K562 (cell line): ENCODE data around the gene LRFN4. TPM values are rescaled to one million over a fixed set of nuclear protein-coding genes. Genes with fewer than 3 reads are reported as not detected.

ENCODE experiments used
- DDX20 ChIP-seq: fragments of 450-650 bp; IDR thresholded peaks from 2 replicates; pipeline ENCODE4 v1.6.1; 2016; ENCODE audit warnings: missing genetic modification characterization, low read depth, mild to moderate bottlenecking, missing compliant biosample characterization, moderate library complexity
- HLTF ChIP-seq: fragments of 450-650 bp; IDR thresholded peaks from 2 replicates; pipeline ENCODE4 v1.6.1; 2016
- HMG20B ChIP-seq: fragments of 250-450 bp; sonication (Bioruptor Pico); IDR thresholded peaks from 2 replicates; pipeline ENCODE4 v1.5.0; 2021; ENCODE audit warnings: mild to moderate bottlenecking
- IRF2 ChIP-seq: sonication (generic); formaldehyde crosslinking; IDR thresholded peaks from 2 replicates; pipeline ENCODE4 v1.8.1; 2022; ENCODE audit warnings: mild to moderate bottlenecking, missing genetic modification reagents
- KAT8 ChIP-seq: fragments of 450-650 bp; IDR thresholded peaks from 2 replicates; pipeline ENCODE4 v1.6.1; 2016; ENCODE audit warnings: low read depth, mild to moderate bottlenecking
- PHB2 ChIP-seq: fragments of 450-650 bp; IDR thresholded peaks from 2 replicates; pipeline ENCODE4 v1.6.1; 2017; ENCODE audit warnings: low read depth
- RNF2 ChIP-seq: sonication (generic); IDR thresholded peaks from 2 replicates; pipeline ENCODE4 v1.6.1; 2016
- SMAD2 ChIP-seq: fragments of 150-350 bp; IDR thresholded peaks from 2 replicates; pipeline ENCODE4 v1.6.1; 2014; ENCODE audit warnings: low read depth, mild to moderate bottlenecking, low read length
- ZNF644 ChIP-seq: fragments of 200-800 bp; sonication (Bioruptor generic); IDR thresholded peaks from 2 replicates; pipeline ENCODE4 v1.6.1; 2016; ENCODE audit warnings: low read depth, missing genetic modification characterization, missing compliant biosample characterization
- polyA plus RNA-seq, 8 experiments: library from polyadenylated mRNA; depleted of rRNA in 4 of 8; stranded (reverse) in 5 of 8; unstranded in 3 of 8; fragments of >200 nt; fragmentation: Nextera tagmentation in 2 of 8; fragmentation: Illumina TruSeq in 1 of 8; extraction: Ambion mirVana in 2 of 8; extraction: Trizol in 1 of 8; gene quantifications; 2 replicates each; pipeline versions ENCODE4 v1.2.1 to v1.2.3, GENCODE V29; 2011 to 2014; ENCODE audit warnings: inconsistent platforms in 1 of 8, missing spikeins in 1 of 8
- total RNA-seq, 7 experiments: library from RNA; depleted of rRNA in 6 of 7; stranded (reverse); fragments of >200 nt in 6 of 7; fragmentation: Illumina TruSeq in 2 of 7; extraction: Trizol in 2 of 7; gene quantifications; 2 replicates each; pipeline versions ENCODE4 v1.2.1 to v1.2.3, GENCODE V29; 2011 to 2021; ENCODE audit warnings: low replicate concordance in 1 of 7
- TF ChIP-seq, protein P1 (sequence below): fragments of 200-800 bp; sonication (Bioruptor generic); IDR thresholded peaks from 2 replicates; pipeline ENCODE4 v1.6.1; 2017; ENCODE audit warnings: missing genetic modification characterization, missing compliant biosample characterization
- TF ChIP-seq, protein P2 (sequence below): fragments of 150-350 bp; conservative IDR thresholded peaks from 2 replicates; pipeline ENCODE4 v1.6.1; 2014; ENCODE audit warnings: low read length
- TF ChIP-seq, protein P3 (sequence below): sonication (generic); formaldehyde crosslinking; IDR thresholded peaks from 2 replicates; pipeline ENCODE4 v1.8.0; 2022; ENCODE audit warnings: missing genetic modification reagents, mild to moderate bottlenecking, moderate library complexity, borderline replicate concordance
- TF ChIP-seq, protein P4 (sequence below): fragments of 450-650 bp; formaldehyde crosslinking; IDR thresholded peaks from 2 replicates; pipeline ENCODE4 v1.4.0; 2020; ENCODE audit warnings: mild to moderate bottlenecking, moderate library complexity
- TF ChIP-seq, protein P5 (sequence below): sonication (generic); formaldehyde crosslinking; IDR thresholded peaks from 2 replicates; pipeline ENCODE4 v1.8.1; 2023; ENCODE audit warnings: mild to moderate bottlenecking, missing genetic modification reagents, moderate library complexity
- TF ChIP-seq, protein P6 (sequence below): sonication (generic); formaldehyde crosslinking; IDR thresholded peaks from 2 replicates; pipeline ENCODE4 v1.8.1; 2023; ENCODE audit warnings: mild to moderate bottlenecking, missing genetic modification reagents
- TF ChIP-seq, protein P7 (sequence below): fragments of 450-650 bp; formaldehyde crosslinking; IDR thresholded peaks from 2 replicates; pipeline ENCODE4 v1.4.0; 2022; ENCODE audit warnings: missing genetic modification characterization

LRFN4 gene
- total and polyA plus RNA-seq, 9 of the 15 experiments (the other 6 are each of a cell fraction or from before 2014, with no cell fraction given), result 0.10 to 60.1 (median 6.7) TPM

DNA sequence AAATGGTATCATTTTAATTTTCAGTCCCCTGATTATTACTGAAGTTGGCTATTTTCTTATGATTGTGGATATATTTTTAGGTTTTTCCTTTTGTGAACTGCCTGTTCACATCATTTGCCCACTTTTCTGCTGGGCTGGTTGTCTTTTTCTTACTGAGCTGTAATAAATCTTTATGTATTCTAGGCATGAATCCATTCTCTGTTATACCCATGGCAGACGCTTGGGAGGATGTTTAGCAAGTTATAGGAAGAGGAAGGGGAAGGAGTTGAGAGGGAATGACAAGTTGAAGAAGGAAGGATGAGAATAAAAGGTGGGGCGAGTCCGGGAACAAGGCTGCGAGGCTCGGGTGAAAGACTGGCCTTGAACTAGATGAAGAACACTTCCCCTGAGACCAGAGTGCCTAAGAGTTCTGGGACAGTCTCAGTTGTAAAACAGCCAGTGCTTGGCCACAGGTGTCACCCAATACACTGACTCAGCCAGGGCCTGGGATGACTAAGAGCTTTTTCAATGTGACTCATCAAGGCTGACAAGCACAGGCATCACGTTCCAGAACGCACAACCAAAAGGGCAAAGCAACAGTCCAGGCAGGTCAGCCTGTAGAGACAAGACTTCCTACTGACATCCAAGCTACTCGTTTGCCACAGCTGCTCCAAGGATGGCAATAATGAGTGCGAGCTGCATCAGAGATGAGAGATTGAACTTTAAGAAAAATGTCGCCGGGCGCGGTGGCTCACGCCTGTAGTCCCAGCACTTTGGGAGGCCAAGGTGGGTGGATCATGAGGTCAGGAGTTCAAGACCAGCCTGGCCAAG lies 35.2 kb downstream of the LRFN4 start (continued):
- TF ChIP-seq ZNF644, result peak; percentile 59; the same call in 1 of the 2 replicates
- TF ChIP-seq KAT8, result no peak
- TF ChIP-seq, protein P1, sequence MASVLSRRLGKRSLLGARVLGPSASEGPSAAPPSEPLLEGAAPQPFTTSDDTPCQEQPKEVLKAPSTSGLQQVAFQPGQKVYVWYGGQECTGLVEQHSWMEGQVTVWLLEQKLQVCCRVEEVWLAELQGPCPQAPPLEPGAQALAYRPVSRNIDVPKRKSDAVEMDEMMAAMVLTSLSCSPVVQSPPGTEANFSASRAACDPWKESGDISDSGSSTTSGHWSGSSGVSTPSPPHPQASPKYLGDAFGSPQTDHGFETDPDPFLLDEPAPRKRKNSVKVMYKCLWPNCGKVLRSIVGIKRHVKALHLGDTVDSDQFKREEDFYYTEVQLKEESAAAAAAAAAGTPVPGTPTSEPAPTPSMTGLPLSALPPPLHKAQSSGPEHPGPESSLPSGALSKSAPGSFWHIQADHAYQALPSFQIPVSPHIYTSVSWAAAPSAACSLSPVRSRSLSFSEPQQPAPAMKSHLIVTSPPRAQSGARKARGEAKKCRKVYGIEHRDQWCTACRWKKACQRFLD (CRISPR knock-in tag), result peak; percentile 49
- TF ChIP-seq RNF2, result peak; percentile 15; the same call in 1 of the 2 replicates
- TF ChIP-seq, protein P2, sequence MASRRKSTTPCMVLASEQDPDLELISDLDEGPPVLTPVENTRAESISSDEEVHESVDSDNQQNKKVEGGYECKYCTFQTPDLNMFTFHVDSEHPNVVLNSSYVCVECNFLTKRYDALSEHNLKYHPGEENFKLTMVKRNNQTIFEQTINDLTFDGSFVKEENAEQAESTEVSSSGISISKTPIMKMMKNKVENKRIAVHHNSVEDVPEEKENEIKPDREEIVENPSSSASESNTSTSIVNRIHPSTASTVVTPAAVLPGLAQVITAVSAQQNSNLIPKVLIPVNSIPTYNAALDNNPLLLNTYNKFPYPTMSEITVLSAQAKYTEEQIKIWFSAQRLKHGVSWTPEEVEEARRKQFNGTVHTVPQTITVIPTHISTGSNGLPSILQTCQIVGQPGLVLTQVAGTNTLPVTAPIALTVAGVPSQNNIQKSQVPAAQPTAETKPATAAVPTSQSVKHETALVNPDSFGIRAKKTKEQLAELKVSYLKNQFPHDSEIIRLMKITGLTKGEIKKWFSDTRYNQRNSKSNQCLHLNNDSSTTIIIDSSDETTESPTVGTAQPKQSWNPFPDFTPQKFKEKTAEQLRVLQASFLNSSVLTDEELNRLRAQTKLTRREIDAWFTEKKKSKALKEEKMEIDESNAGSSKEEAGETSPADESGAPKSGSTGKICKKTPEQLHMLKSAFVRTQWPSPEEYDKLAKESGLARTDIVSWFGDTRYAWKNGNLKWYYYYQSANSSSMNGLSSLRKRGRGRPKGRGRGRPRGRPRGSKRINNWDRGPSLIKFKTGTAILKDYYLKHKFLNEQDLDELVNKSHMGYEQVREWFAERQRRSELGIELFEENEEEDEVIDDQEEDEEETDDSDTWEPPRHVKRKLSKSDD, result no peak
- TF ChIP-seq, protein P3, sequence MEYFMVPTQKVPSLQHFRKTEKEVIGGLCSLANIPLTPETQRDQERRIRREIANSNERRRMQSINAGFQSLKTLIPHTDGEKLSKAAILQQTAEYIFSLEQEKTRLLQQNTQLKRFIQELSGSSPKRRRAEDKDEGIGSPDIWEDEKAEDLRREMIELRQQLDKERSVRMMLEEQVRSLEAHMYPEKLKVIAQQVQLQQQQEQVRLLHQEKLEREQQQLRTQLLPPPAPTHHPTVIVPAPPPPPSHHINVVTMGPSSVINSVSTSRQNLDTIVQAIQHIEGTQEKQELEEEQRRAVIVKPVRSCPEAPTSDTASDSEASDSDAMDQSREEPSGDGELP (CRISPR knock-in tag), result peak; percentile 84
- no peak for TF ChIP-seq PHB2
- TF ChIP-seq, protein P4, sequence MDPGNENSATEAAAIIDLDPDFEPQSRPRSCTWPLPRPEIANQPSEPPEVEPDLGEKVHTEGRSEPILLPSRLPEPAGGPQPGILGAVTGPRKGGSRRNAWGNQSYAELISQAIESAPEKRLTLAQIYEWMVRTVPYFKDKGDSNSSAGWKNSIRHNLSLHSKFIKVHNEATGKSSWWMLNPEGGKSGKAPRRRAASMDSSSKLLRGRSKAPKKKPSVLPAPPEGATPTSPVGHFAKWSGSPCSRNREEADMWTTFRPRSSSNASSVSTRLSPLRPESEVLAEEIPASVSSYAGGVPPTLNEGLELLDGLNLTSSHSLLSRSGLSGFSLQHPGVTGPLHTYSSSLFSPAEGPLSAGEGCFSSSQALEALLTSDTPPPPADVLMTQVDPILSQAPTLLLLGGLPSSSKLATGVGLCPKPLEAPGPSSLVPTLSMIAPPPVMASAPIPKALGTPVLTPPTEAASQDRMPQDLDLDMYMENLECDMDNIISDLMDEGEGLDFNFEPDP (CRISPR knock-in tag), result no peak
- TF ChIP-seq, protein P5, sequence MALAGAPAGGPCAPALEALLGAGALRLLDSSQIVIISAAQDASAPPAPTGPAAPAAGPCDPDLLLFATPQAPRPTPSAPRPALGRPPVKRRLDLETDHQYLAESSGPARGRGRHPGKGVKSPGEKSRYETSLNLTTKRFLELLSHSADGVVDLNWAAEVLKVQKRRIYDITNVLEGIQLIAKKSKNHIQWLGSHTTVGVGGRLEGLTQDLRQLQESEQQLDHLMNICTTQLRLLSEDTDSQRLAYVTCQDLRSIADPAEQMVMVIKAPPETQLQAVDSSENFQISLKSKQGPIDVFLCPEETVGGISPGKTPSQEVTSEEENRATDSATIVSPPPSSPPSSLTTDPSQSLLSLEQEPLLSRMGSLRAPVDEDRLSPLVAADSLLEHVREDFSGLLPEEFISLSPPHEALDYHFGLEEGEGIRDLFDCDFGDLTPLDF (CRISPR knock-in tag), result no peak
- TF ChIP-seq HLTF, result no peak; the same call in 1 of the 2 replicates
- TF ChIP-seq SMAD2, result no peak
- TF ChIP-seq IRF2 (CRISPR knock-in tag), result no peak
- TF ChIP-seq DDX20, result no peak
- TF ChIP-seq, protein P6, sequence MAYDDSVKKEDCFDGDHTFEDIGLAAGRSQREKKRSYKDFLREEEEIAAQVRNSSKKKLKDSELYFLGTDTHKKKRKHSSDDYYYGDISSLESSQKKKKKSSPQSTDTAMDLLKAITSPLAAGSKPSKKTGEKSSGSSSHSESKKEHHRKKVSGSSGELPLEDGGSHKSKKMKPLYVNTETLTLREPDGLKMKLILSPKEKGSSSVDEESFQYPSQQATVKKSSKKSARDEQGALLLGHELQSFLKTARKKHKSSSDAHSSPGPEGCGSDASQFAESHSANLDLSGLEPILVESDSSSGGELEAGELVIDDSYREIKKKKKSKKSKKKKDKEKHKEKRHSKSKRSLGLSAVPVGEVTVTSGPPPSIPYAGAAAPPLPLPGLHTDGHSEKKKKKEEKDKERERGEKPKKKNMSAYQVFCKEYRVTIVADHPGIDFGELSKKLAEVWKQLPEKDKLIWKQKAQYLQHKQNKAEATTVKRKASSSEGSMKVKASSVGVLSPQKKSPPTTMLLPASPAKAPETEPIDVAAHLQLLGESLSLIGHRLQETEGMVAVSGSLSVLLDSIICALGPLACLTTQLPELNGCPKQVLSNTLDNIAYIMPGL (CRISPR knock-in tag), result no peak
- no peak for TF ChIP-seq HMG20B (CRISPR knock-in tag)
- TF ChIP-seq, protein P7, sequence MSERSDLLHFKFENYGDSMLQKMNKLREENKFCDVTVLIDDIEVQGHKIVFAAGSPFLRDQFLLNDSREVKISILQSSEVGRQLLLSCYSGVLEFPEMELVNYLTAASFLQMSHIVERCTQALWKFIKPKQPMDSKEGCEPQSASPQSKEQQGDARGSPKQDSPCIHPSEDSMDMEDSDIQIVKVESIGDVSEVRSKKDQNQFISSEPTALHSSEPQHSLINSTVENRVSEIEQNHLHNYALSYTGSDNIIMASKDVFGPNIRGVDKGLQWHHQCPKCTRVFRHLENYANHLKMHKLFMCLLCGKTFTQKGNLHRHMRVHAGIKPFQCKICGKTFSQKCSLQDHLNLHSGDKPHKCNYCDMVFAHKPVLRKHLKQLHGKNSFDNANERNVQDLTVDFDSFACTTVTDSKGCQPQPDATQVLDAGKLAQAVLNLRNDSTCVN, result no peak
